ENCODE results near the gene LILRA1. TPM values are rescaled to one million over a fixed set of nuclear protein-coding genes. Genes with fewer than 3 reads are reported as not detected.
"Not testable (repeated sequence)": the region's sequence is repeated elsewhere in the genome, so short reads cannot be mapped to it uniquely, and the experiment has no call there.

LILRA1 gene
- polyA plus RNA-seq (2012; ENCODE audit: low read depth, missing spikeins), result 0.95 TPM

DNA sequence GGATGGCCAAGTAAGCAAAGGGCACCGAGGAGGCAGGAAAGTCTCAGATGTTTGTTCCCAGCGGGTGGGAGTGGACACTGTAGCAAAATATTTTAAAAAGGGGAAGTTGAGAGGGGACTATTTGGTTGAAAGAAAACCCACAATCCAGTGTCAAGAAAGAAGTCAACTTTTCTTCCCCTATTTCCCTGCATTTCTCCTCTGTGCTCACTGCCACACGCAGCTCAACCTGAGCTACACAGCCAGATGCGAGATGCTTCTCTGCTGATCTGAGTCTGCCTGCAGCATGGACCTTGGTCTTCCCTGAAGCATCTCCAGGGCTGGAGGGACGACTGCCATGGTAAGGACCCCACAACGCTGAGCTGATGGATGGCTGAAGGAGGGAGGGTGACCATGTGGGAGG, at the start of gene LILRA1:
Gene LILRA1, plus strand, starts transcription at position 188 of the 400 bp plus-strand sequence. CDS start 613 bp downstream, outside the sequence.
- TF ChIP-seq SPI1 (IDR thresholded peaks at IDR 0.05; ENCODE audit: low read depth, low read length), result 0 out of 2 replicates have a peak, but pooled peaks have one; percentile 19
- DNase-seq (ENCODE audit: insufficient read length, low spot score), result not testable (repeated sequence)
- FAIRE-seq, result peak; percentile 67

GRCh38 chr19:54548806-54549205, 44.6 kb upstream of the LILRA1 start:
- FAIRE-seq (no peak), DNase-seq (ENCODE audit: insufficient read length, low spot score) (no peak)
- TF ChIP-seq POU2F2 (IDR thresholded peaks at IDR 0.05; ENCODE audit: low read depth, low read length) (no peak), SPI1 (IDR thresholded peaks at IDR 0.05; ENCODE audit: low read depth, low read length) (no peak), POLR2A (IDR thresholded peaks at IDR 0.05; ENCODE audit: low read depth, low read length) (no peak), TAF1 (IDR thresholded peaks at IDR 0.05; ENCODE audit: low read depth, low read length) (no peak), PAX5 (IDR thresholded peaks at IDR 0.05; ENCODE audit: insufficient read depth, low read length, severe bottlenecking) (no peak), POLR2AphosphoS5 (IDR thresholded peaks at IDR 0.05; ENCODE audit: low read depth, low read length) (no peak)

GRCh38 chr19:54549224-54549623, 44.2 kb upstream of the LILRA1 start:
- no peak for DNase-seq (ENCODE audit: insufficient read length, low spot score)
- TF ChIP-seq POU2F2 (IDR thresholded peaks at IDR 0.05; ENCODE audit: low read depth, low read length) (no peak), POLR2AphosphoS5 (IDR thresholded peaks at IDR 0.05; ENCODE audit: low read depth, low read length) (no peak), TAF1 (IDR thresholded peaks at IDR 0.05; ENCODE audit: low read depth, low read length) (no peak), PAX5 (IDR thresholded peaks at IDR 0.05; ENCODE audit: insufficient read depth, low read length, severe bottlenecking) (no peak)
- no peak for FAIRE-seq

DNA sequence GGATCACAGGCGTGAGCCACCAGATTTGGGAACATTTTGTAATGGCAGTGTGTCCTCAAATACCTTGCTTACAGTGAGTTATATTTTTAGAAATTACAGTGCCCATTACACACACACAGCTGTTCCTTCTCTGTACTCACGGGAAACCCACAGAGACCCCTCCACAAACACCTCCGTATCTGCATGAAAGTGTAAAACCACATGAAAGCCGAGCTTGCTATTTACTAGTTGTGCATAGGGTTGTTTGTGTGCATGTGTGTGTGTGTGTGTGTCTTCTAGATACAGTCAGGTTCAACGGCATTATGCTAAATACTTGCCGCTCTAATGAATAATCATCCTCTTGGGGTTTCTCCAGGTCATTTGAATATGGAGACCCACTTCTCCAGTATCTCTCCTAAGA, 42.1 kb upstream of the LILRA1 start:
- FAIRE-seq (peak; percentile 80), DNase-seq (ENCODE audit: insufficient read length, low spot score) (no peak)
- TF ChIP-seq SPI1 (IDR thresholded peaks at IDR 0.05; ENCODE audit: low read depth, low read length), result no peak
- TF ChIP-seq TAF1 (IDR thresholded peaks at IDR 0.05; ENCODE audit: low read depth, low read length), result no peak
- TF ChIP-seq POLR2AphosphoS5 (IDR thresholded peaks at IDR 0.05; ENCODE audit: low read depth, low read length), result no peak
- no peak for TF ChIP-seq PAX5 (IDR thresholded peaks at IDR 0.05; ENCODE audit: insufficient read depth, low read length, severe bottlenecking)
- no peak for TF ChIP-seq POU2F2 (IDR thresholded peaks at IDR 0.05; ENCODE audit: low read depth, low read length)
- no peak for TF ChIP-seq POLR2A (IDR thresholded peaks at IDR 0.05; ENCODE audit: low read depth, low read length)

GRCh38 chr19:54551950-54552912, 41.2 kb upstream of the LILRA1 start:
- peak; percentile 26 for FAIRE-seq
- TF ChIP-seq POLR2A (IDR thresholded peaks at IDR 0.05; ENCODE audit: low read depth, low read length) (no peak), POLR2AphosphoS5 (IDR thresholded peaks at IDR 0.05; ENCODE audit: low read depth, low read length) (no peak), SPI1 (IDR thresholded peaks at IDR 0.05; ENCODE audit: low read depth, low read length) (no peak), PAX5 (IDR thresholded peaks at IDR 0.05; ENCODE audit: insufficient read depth, low read length, severe bottlenecking) (no peak), TAF1 (IDR thresholded peaks at IDR 0.05; ENCODE audit: low read depth, low read length) (no peak), POU2F2 (IDR thresholded peaks at IDR 0.05; ENCODE audit: low read depth, low read length) (no peak)
- no peak for DNase-seq (ENCODE audit: insufficient read length, low spot score)

- DNase-seq (ENCODE audit: insufficient read length, low spot score) (no peak), FAIRE-seq (no peak)
- TF ChIP-seq TAF1 (IDR thresholded peaks at IDR 0.05; ENCODE audit: low read depth, low read length), result no peak
- TF ChIP-seq POU2F2 (IDR thresholded peaks at IDR 0.05; ENCODE audit: low read depth, low read length), result no peak
- TF ChIP-seq POLR2AphosphoS5 (IDR thresholded peaks at IDR 0.05; ENCODE audit: low read depth, low read length), result no peak
- TF ChIP-seq PAX5 (IDR thresholded peaks at IDR 0.05; ENCODE audit: insufficient read depth, low read length, severe bottlenecking), result no peak
- TF ChIP-seq SPI1 (IDR thresholded peaks at IDR 0.05; ENCODE audit: low read depth, low read length), result no peak
- TF ChIP-seq POLR2A (IDR thresholded peaks at IDR 0.05; ENCODE audit: low read depth, low read length), result no peak
Measured at GRCh38 chr19:54552913-54553310, 40.5 kb upstream of the LILRA1 start.

DNA sequence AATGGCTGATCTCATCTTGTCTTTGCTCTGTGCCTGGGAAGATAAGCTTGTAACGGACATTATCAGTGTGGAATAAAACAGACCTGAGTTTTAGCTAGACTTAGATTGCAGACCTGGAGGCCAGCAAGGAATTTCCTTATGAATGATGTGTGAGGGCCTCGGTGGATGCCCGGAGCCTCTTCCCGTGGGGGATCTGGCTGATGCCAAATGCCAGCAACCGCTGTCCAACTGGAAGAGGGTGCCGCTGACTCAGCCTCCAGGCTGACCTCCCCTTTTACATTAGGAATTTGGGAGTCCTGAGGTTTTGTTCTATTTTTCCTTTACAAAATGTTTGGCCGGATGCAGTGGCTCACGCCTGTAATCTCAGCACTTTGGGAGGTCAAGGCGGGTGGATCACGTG, 39.4 kb upstream of the LILRA1 start:
- no peak for FAIRE-seq
- no peak for DNase-seq (ENCODE audit: insufficient read length, low spot score)

DNA sequence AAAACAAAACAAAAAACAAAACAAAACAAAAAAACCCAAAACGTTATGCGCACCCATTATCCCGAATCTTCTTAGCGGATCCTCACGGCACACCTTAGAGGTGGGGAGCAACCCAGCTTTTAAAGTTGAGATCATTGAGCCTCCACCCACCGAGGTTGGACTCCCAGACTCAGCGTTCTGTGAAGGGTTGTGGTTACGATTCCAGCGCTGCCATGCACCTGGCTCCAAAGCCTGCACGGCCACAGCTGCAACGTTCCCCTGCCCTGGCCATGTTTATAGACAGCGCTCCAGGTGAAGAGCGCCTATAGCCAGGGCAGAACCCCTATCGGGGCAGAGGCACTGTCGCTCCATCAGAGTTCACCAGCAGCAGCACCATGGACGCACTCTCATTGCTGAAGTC, 38.5 kb upstream of the LILRA1 start:
- DNase-seq (ENCODE audit: insufficient read length, low spot score) (no peak), FAIRE-seq (no peak)
- no peak for TF ChIP-seq POLR2AphosphoS5 (IDR thresholded peaks at IDR 0.05; ENCODE audit: low read depth, low read length)
- no peak for TF ChIP-seq POLR2A (IDR thresholded peaks at IDR 0.05; ENCODE audit: low read depth, low read length)
- no peak for TF ChIP-seq POU2F2 (IDR thresholded peaks at IDR 0.05; ENCODE audit: low read depth, low read length)
- TF ChIP-seq PAX5 (IDR thresholded peaks at IDR 0.05; ENCODE audit: insufficient read depth, low read length, severe bottlenecking), result no peak
- no peak for TF ChIP-seq TAF1 (IDR thresholded peaks at IDR 0.05; ENCODE audit: low read depth, low read length)
- TF ChIP-seq SPI1 (IDR thresholded peaks at IDR 0.05; ENCODE audit: low read depth, low read length), result no peak

More for the DNA sequence above, 39.4 kb upstream of the LILRA1 start:
- no peak for TF ChIP-seq POLR2A (IDR thresholded peaks at IDR 0.05; ENCODE audit: low read depth, low read length)
- no peak for TF ChIP-seq PAX5 (IDR thresholded peaks at IDR 0.05; ENCODE audit: insufficient read depth, low read length, severe bottlenecking)
- no peak for TF ChIP-seq POLR2AphosphoS5 (IDR thresholded peaks at IDR 0.05; ENCODE audit: low read depth, low read length)
- TF ChIP-seq POU2F2 (IDR thresholded peaks at IDR 0.05; ENCODE audit: low read depth, low read length), result no peak
- TF ChIP-seq SPI1 (IDR thresholded peaks at IDR 0.05; ENCODE audit: low read depth, low read length), result no peak
- TF ChIP-seq TAF1 (IDR thresholded peaks at IDR 0.05; ENCODE audit: low read depth, low read length), result no peak

- DNase-seq (ENCODE audit: insufficient read length, low spot score), result no peak
- peak; percentile 72 for FAIRE-seq
Measured at GRCh38 chr19:54556194-54556593, 37.2 kb upstream of the LILRA1 start.

More at GRCh38 chr19:54556194-54556593, 37.2 kb upstream of the LILRA1 start:
- TF ChIP-seq POLR2AphosphoS5 (IDR thresholded peaks at IDR 0.05; ENCODE audit: low read depth, low read length) (no peak), POU2F2 (IDR thresholded peaks at IDR 0.05; ENCODE audit: low read depth, low read length) (no peak), TAF1 (IDR thresholded peaks at IDR 0.05; ENCODE audit: low read depth, low read length) (no peak), POLR2A (IDR thresholded peaks at IDR 0.05; ENCODE audit: low read depth, low read length) (no peak), PAX5 (IDR thresholded peaks at IDR 0.05; ENCODE audit: insufficient read depth, low read length, severe bottlenecking) (no peak), SPI1 (IDR thresholded peaks at IDR 0.05; ENCODE audit: low read depth, low read length) (no peak)

Data from GM12891 (cell line).